Gastrocnemius medialis (tissue), 4 donors: ENCODE data around the gene HDAC7. TPM values are rescaled to one million over a fixed set of nuclear protein-coding genes. Genes with fewer than 3 reads are reported as not detected.
A peak's percentile ranks its signal among the peaks of the same experiment; 100 is the strongest.

Source experiments
- ATAC-seq, 2 donors: fragments of 150-250 bp; one replicate each; pipeline ENCODE4 v1.9.1; 2016
- DNase-seq, 2 donors: peaks; one replicate each; pipeline ENCODE4 v3.0.0-alpha.2; 2019
- H3K27ac ChIP-seq, 4 donors: fragments of 200-600 bp; sonication (generic); 1 replicate in 1 of 4; 2 replicates in 3 of 4; pipeline ENCODE4 v1.5.1; 2016 to 2018; ENCODE audit warnings: mild to moderate bottlenecking in 2 of 4, moderate library complexity in 1 of 4
- H3K27me3 ChIP-seq, 3 donors: fragments of 200-600 bp; sonication (generic) in 2 of 3; 1 replicate in 1 of 3; 2 replicates in 2 of 3; pipeline versions ENCODE4 v1.5.1 to v1.6.0; 2016 to 2019; ENCODE audit warnings: mild to moderate bottlenecking in 1 of 3, moderate library complexity in 1 of 3
- H3K36me3 ChIP-seq, 2 donors: fragments of 200-600 bp; sonication (generic) in 1 of 2; one replicate each; pipeline ENCODE4 v1.5.1; 2017 to 2018
- H3K4me1 ChIP-seq, 2 donors: fragments of 200-600 bp; sonication (generic) in 1 of 2; one replicate each; pipeline ENCODE4 v1.5.1; 2016 to 2017; ENCODE audit warnings: mild to moderate bottlenecking in 2 of 2
- H3K4me3 ChIP-seq, 4 donors: fragments of 200-600 bp; sonication (generic) in 3 of 4; 1 replicate in 1 of 4; 2 replicates in 3 of 4; pipeline ENCODE4 v1.5.1; 2016 to 2019; ENCODE audit warnings: mild to moderate bottlenecking in 2 of 4
- H3K9me3 ChIP-seq, 3 donors: fragments of 200-600 bp; sonication (generic) in 2 of 3; 1 replicate in 1 of 3; 2 replicates in 2 of 3; pipeline ENCODE4 v1.5.1; 2016 to 2019
- CTCF ChIP-seq, 5 experiments: fragments of 450-650 bp in 3 of 5; fragments of 200-600 bp in 2 of 5; sonication (generic) in 2 of 5; IDR thresholded peaks in 4 of 5; conservative IDR thresholded peaks in 1 of 5; 1 replicate in 4 of 5; 2 replicates in 1 of 5; pipeline ENCODE4 v1.5.1; 2016 to 2019; ENCODE audit warnings: antibody characterized with exemption in 5 of 5, mild to moderate bottlenecking in 3 of 5, moderate library complexity in 3 of 5
- POLR2A ChIP-seq, 2 donors: fragments of 450-650 bp; IDR thresholded peaks; one replicate each; pipeline ENCODE4 v1.6.1; 2017; ENCODE audit warnings: antibody characterized with exemption in 2 of 2, mild to moderate bottlenecking in 2 of 2, moderate library complexity in 2 of 2
- in situ Hi-C, 4 donors: fragments of 200-750 bp; cut with MboI; loops; one replicate each; pipeline versions ENCODE4 v1.15.0 to v1.8.0; 2017; ENCODE audit warnings: low sequenced_read_pairs in 4 of 4
- intact Hi-C: fragments of 100-400 bp; cut with DNase I; formaldehyde crosslinking; loops from one replicate; pipeline ENCODE4 v1.15.1; 2023; ENCODE audit warnings: low total_unique reads
- total RNA-seq, 4 donors: library from RNA; depleted of rRNA; stranded (reverse); fragments of >200 nt; gene quantifications; one replicate each; pipeline versions ENCODE4 v1.1.0 to v1.2.3, GENCODE V29; 2016

HDAC7 gene
- total RNA-seq, 4 donors from 2014 or later: 12.2 to 27.1 (median 17.0) TPM

DNA sequence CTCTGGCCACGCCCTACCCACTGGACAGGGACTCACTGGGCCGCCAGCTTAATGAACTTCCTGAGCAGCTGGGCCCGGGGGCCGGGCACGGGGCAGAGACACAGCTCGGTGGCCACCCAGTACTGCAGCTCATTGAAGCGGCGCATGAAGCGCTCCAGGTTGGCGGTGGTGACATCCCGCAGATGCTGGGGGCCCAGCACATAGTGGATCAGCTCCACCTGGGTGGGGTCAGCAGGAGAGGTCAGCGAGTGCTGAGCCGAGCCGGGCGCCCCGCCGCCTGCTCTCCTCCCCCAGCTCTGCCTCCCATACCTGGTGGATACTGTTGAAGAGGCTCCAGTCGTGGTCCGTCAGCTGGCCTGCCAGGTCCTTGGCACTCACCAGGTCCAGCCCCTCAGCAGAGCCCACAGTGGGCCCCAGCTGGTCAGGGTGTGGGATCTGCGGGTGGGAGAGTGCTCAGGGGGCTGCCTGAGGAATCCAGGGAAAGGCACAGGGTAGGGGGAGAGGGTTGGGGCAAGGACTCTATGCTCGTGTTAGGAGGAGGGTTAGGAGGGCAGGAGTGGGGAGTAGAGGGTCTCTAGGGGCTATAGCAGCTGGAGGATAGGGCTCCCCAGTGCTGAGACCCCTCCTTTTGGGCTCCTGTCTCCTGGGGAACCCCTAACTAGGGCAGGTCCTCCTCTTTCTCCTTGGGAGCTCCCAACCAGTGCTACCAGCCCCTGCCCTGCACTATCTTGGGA, 78.9 kb downstream of the HDAC7 start:
- H3K4me1 ChIP-seq: peaks cover 29 to 40% of the 10 kb centered on the region in 2 donors
- ATAC-seq (no peak), DNase-seq (no peak)
- H3K27ac ChIP-seq: peak overlapping the region in 3 of 4 donors; percentile 47 to 64 (median 56)
- no peaks in the 10 kb centered on the region for H3K27me3 ChIP-seq
- intact Hi-C loops (no loop called here), in situ Hi-C loops (loop anchor here in 3 of 4 donors (5.0 to 25.0 kb wide), 2 partner anchors 37 to 97 kb away; no protein-coding TSS in a partner anchor)
- H3K4me3 ChIP-seq: no peak overlapping the region
- TF ChIP-seq POLR2A (IDR thresholded peaks at IDR 0.05) (no peak), CTCF (IDR thresholded peaks at IDR 0.05 in 4 of 5, conservative IDR thresholded peaks at IDR 0.05 in 1 of 5) (no peak)
- no peaks in the 10 kb centered on the region for H3K9me3 ChIP-seq
- H3K36me3 ChIP-seq: no peaks in the 10 kb centered on the region

GRCh38 chr12:47739979-47740378, 79.7 kb downstream of the HDAC7 start:
- peak overlapping the region; percentile 14 to 64 (median 52) for H3K27ac ChIP-seq

GRCh38 chr12:47739297-47739696, 80.4 kb downstream of the HDAC7 start:
- intact Hi-C loops: no loop called here
- Histone ChIP-seq H3K27me3 (no peaks in the 10 kb centered on the region), H3K4me1 (peaks cover 44 to 55% of the 10 kb centered on the region in 2 donors), H3K4me3 (no peak overlapping the region), H3K27ac (peak overlapping the region in 3 of 4 donors; percentile 43 to 66 (median 56)), H3K36me3 (no peaks in the 10 kb centered on the region), H3K9me3 (no peaks in the 10 kb centered on the region)
- in situ Hi-C loops: loop anchor here in 2 of 4 donors (25.0 kb wide), 1 partner anchor 98 kb away; no protein-coding TSS in a partner anchor
- TF ChIP-seq CTCF (IDR thresholded peaks at IDR 0.05 in 4 of 5, conservative IDR thresholded peaks at IDR 0.05 in 1 of 5): no peak
- no peak for TF ChIP-seq POLR2A (IDR thresholded peaks at IDR 0.05)
- DNase-seq (no peak), ATAC-seq (no peak)

More at GRCh38 chr12:47739979-47740378, 79.7 kb downstream of the HDAC7 start:
- in situ Hi-C loops (loop anchor here in 3 of 4 donors (5.0 to 25.0 kb wide), 2 partner anchors 37 to 97 kb away; no protein-coding TSS in a partner anchor), intact Hi-C loops (no loop called here)
- no peak for DNase-seq
- H3K9me3 ChIP-seq: no peaks in the 10 kb centered on the region
- no peaks in the 10 kb centered on the region for H3K27me3 ChIP-seq
- H3K36me3 ChIP-seq: no peaks in the 10 kb centered on the region
- peaks cover 37 to 48% of the 10 kb centered on the region in 2 donors for H3K4me1 ChIP-seq
- no peak for ATAC-seq
- H3K4me3 ChIP-seq: no peak overlapping the region
- no peak for TF ChIP-seq CTCF (IDR thresholded peaks at IDR 0.05 in 4 of 5, conservative IDR thresholded peaks at IDR 0.05 in 1 of 5)
- TF ChIP-seq POLR2A (IDR thresholded peaks at IDR 0.05): no peak

DNA sequence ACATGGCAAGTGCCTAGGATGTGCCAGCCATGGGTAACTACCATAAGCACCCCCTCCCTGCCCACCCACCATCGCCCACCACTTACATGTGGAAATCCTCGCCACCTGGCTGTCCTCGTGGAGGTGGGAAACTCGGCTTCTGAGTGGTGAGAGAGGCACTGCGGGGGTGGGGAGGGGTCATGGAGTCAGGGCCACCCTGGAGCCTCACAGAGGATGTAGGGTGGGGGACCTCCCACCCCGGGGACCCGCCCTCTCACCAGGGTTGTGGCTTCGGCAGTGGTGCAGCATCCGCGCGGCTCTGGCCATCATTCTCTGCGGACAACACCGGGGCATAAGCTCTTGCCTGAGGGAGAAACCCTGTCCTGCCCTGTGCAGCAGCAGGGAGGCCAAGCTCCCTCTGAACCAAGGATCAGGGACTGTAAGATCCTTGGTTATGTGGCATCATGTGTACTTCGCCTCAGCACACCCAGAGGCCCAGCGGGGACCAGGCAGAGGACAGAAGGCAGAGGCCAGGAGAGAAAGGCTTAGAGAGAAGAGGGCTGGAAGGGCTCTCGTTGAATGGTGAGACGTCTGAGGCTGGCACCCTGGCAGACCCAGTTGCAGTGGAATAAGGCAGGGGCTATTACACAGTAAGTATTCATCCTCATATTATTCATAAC, 81.6 kb downstream of the HDAC7 start:
- H3K4me3 ChIP-seq: no peak overlapping the region
- no peak for DNase-seq
- intact Hi-C loops: loop anchor here (1.0 kb wide), 1 partner anchor 21 kb away; no protein-coding TSS in a partner anchor
- H3K36me3 ChIP-seq: no peaks in the 10 kb centered on the region
- H3K4me1 ChIP-seq: peaks cover 47 to 57% of the 10 kb centered on the region in 2 donors
- no peaks in the 10 kb centered on the region for H3K27me3 ChIP-seq
- TF ChIP-seq CTCF (IDR thresholded peaks at IDR 0.05 in 4 of 5, conservative IDR thresholded peaks at IDR 0.05 in 1 of 5): no peak
- TF ChIP-seq POLR2A (IDR thresholded peaks at IDR 0.05): no peak
- peak overlapping the region; percentile 61 to 79 (median 64) for H3K27ac ChIP-seq
- H3K9me3 ChIP-seq: no peaks in the 10 kb centered on the region
- ATAC-seq: no peak
- in situ Hi-C loops: loop anchor here in 2 of 4 donors (25.0 kb wide), 1 partner anchor 99 kb away; no protein-coding TSS in a partner anchor
